HFF-Myc (cell line): ENCODE data around the gene MPND.
"Not testable (repeated sequence)": the region's sequence is repeated elsewhere in the genome, so short reads cannot be mapped to it uniquely, and the experiment has no call there.

ENCODE experiments used
- DNase-seq: peaks from one replicate; pipeline ENCODE4 v3.0.0-alpha.2; 2011; ENCODE audit warnings: low read depth; ENCODE audit errors: extremely low read depth
- H3K4me3 ChIP-seq: replicated peaks from 2 replicates; pipeline ENCODE4 v1.5.1; 2011; ENCODE audit warnings: low read depth, mild to moderate bottlenecking, control low read depth, low read length
- CTCF ChIP-seq: IDR thresholded peaks from 2 replicates; pipeline ENCODE4 v1.5.1; 2012; ENCODE audit warnings: mild to moderate bottlenecking, low read depth, low read length, control low read depth; ENCODE audit errors: missing control alignments

The MPND gene

GRCh38 chr19:4327252-4327876 lies 16.0 kb upstream of the MPND start:
- peak overlapping the region; percentile 40 for H3K4me3 ChIP-seq
- DNase-seq = peak; percentile 38
- no peak for TF ChIP-seq CTCF

GRCh38 chr19:4327877-4328242 lies 15.5 kb upstream of the MPND start:
- no peak for TF ChIP-seq CTCF
- H3K4me3 ChIP-seq = peak overlapping the region; percentile 32

GRCh38 chr19:4328243-4328990 lies 14.9 kb upstream of the MPND start:
- H3K4me3 ChIP-seq = peak overlapping the region; percentile 72
- no peak for TF ChIP-seq CTCF
- DNase-seq = peak; percentile 92

More at GRCh38 chr19:4327877-4328242, 15.5 kb upstream of the MPND start:
- no peak for DNase-seq

- peak overlapping the region; percentile 72 for H3K4me3 ChIP-seq
These were observed 14.2 kb upstream of the MPND start for GRCh38 chr19:4328991-4329681.

GRCh38 chr19:4329858-4330257 lies 13.5 kb upstream of the MPND start:
- no peak for DNase-seq
- H3K4me3 ChIP-seq = no peak overlapping the region; the same call in 1 of the 2 replicates
- no peak for TF ChIP-seq CTCF

More at GRCh38 chr19:4328991-4329681, 14.2 kb upstream of the MPND start:
- DNase-seq = not testable (repeated sequence)

- no peak for TF ChIP-seq CTCF
- no peak for DNase-seq
- no peak overlapping the region for H3K4me3 ChIP-seq
These were observed 8.3 kb upstream of the MPND start for GRCh38 chr19:4334929-4335570.
